ENCODE measurements around the gene MED17.
"Not testable (repeated sequence)": the region's sequence is repeated elsewhere in the genome, so short reads cannot be mapped to it uniquely, and the experiment has no call there.

The MED17 gene

GRCh38 chr11:93784145-93784934 is at the start of gene MED17:
Gene MED17, plus strand, starts transcription at chr11:93784282. Its CDS starts 232 bp downstream, at chr11:93784514.
- DNase-seq = peak; percentile 94

- DNase-seq = no peak
Observed at GRCh38 chr11:93734427-93735222, 49.5 kb upstream of the MED17 start.

- DNase-seq = no peak
Observed at GRCh38 chr11:93735627-93736026, 48.5 kb upstream of the MED17 start.

GRCh38 chr11:93736129-93736528 is 48.0 kb upstream of the MED17 start:
- no peak for DNase-seq

GRCh38 chr11:93737904-93738612 is 46.0 kb upstream of the MED17 start:
- DNase-seq = no peak

GRCh38 chr11:93738647-93739081 is 45.4 kb upstream of the MED17 start:
- no peak for DNase-seq

GRCh38 chr11:93740031-93740729 is 43.9 kb upstream of the MED17 start:
- no peak for DNase-seq

- peak; percentile 67 for DNase-seq
Observed at GRCh38 chr11:93740730-93741093, 43.4 kb upstream of the MED17 start.

- DNase-seq = peak; percentile 98
Observed at GRCh38 chr11:93741094-93741881, 42.8 kb upstream of the MED17 start, which contains the start of the genes C11orf54 and TAF1D. Gene C11orf54, plus strand, starts transcription at chr11:93741672. Its CDS starts 5,722 bp downstream, at chr11:93747394. Gene TAF1D, minus strand, starts transcription at chr11:93741495. Its CDS starts 2,191 bp downstream, at chr11:93739304.

GRCh38 chr11:93741882-93742226 is 42.2 kb upstream of the MED17 start:
- peak; percentile 59 for DNase-seq

GRCh38 chr11:93743291-93743690 is 40.8 kb upstream of the MED17 start:
- DNase-seq = no peak

- no peak for DNase-seq
Observed at GRCh38 chr11:93744669-93745004, 39.4 kb upstream of the MED17 start.

- not testable (repeated sequence) for DNase-seq
Observed at GRCh38 chr11:93745005-93745755, 38.9 kb upstream of the MED17 start.

- DNase-seq = no peak
Observed at GRCh38 chr11:93746101-93746500, 38.0 kb upstream of the MED17 start.

- DNase-seq = no peak
Observed at GRCh38 chr11:93747122-93747521, 37.0 kb upstream of the MED17 start.

- DNase-seq = no peak
Observed at GRCh38 chr11:93751001-93751400, 33.1 kb upstream of the MED17 start.

GRCh38 chr11:93753241-93753640 is 30.8 kb upstream of the MED17 start:
- no peak for DNase-seq

- DNase-seq = no peak
Observed at GRCh38 chr11:93756748-93757147, 27.3 kb upstream of the MED17 start.

GRCh38 chr11:93757301-93757700 is 26.8 kb upstream of the MED17 start:
- no peak for DNase-seq

- DNase-seq = no peak
Observed at GRCh38 chr11:93757924-93758865, 25.9 kb upstream of the MED17 start.

Measured in NCI-H1105 treated with DMSO at 0.1 percent for 48 hours (cell line).